Measurements from ENCODE around the gene SOS1.

DNA sequence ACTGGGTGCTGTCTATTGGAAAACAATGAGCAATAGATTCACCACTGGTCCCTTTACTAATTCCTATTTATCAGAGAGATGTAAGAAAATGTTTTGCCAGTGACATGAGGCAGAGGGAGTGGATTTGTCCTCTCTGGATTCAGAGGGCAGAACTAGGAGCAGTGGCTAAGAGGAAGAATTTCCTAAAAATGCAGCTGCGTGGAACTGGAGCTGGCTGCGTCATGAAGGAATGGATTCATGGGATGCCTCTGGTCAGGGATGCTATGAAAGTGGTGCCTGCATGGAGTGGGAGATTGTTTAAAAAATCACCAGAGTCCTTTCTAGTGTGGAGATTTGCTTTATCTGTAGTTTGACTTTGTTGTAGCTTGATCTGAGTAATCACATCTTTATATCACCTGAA, 152.8 kb downstream of the SOS1 start:
- TF ChIP-seq POLR2A (IDR thresholded peaks at IDR 0.05): no peak
- TF ChIP-seq, protein P1, sequence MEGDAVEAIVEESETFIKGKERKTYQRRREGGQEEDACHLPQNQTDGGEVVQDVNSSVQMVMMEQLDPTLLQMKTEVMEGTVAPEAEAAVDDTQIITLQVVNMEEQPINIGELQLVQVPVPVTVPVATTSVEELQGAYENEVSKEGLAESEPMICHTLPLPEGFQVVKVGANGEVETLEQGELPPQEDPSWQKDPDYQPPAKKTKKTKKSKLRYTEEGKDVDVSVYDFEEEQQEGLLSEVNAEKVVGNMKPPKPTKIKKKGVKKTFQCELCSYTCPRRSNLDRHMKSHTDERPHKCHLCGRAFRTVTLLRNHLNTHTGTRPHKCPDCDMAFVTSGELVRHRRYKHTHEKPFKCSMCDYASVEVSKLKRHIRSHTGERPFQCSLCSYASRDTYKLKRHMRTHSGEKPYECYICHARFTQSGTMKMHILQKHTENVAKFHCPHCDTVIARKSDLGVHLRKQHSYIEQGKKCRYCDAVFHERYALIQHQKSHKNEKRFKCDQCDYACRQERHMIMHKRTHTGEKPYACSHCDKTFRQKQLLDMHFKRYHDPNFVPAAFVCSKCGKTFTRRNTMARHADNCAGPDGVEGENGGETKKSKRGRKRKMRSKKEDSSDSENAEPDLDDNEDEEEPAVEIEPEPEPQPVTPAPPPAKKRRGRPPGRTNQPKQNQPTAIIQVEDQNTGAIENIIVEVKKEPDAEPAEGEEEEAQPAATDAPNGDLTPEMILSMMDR (IDR thresholded peaks at IDR 0.05): no peak
